NCI-H748 (cell line): ENCODE results near the gene TEPSIN.

Source experiments
- DNase-seq: peaks from one replicate; lab custom pipeline; 2025; ENCODE audit not compliant: unreplicated experiment; lab: John Stamatoyannopoulos, UW

TEPSIN gene

GRCh38 chr17:81238815-81239713 lies at the start of gene TEPSIN, which contains the start of gene NDUFAF8:
TSS of gene TEPSIN (minus strand) at chr17:81239055. CDS start at chr17:81239033, 22 bp downstream.
TSS of gene NDUFAF8 (plus strand) at chr17:81239318. CDS start at chr17:81239364, 46 bp downstream.
- DNase-seq: peak; percentile 98

- no peak for DNase-seq
Observed at GRCh38 chr17:81287741-81288430, 49.0 kb upstream of the TEPSIN start.

- no peak for DNase-seq
Observed at GRCh38 chr17:81287152-81287551, 48.3 kb upstream of the TEPSIN start.

- no peak for DNase-seq
Observed at GRCh38 chr17:81286491-81287145, 47.8 kb upstream of the TEPSIN start.

- no peak for DNase-seq
Observed at GRCh38 chr17:81285894-81286293, 47.0 kb upstream of the TEPSIN start.

GRCh38 chr17:81285179-81285878 lies 46.5 kb upstream of the TEPSIN start:
- no peak for DNase-seq

- DNase-seq: no peak
Observed at GRCh38 chr17:81282876-81283275, 44.0 kb upstream of the TEPSIN start.

GRCh38 chr17:81282141-81282540 lies 43.3 kb upstream of the TEPSIN start:
- DNase-seq: no peak

GRCh38 chr17:81280571-81280970 lies 41.7 kb upstream of the TEPSIN start:
- no peak for DNase-seq

GRCh38 chr17:81279278-81280275 lies 40.7 kb upstream of the TEPSIN start:
- no peak for DNase-seq

GRCh38 chr17:81278831-81279230 lies 40.0 kb upstream of the TEPSIN start:
- DNase-seq: no peak

GRCh38 chr17:81277946-81278693 lies 39.3 kb upstream of the TEPSIN start:
- DNase-seq: no peak

GRCh38 chr17:81277421-81277820 lies 38.6 kb upstream of the TEPSIN start:
- DNase-seq: peak; percentile 23

- DNase-seq: no peak
Observed at GRCh38 chr17:81276781-81277180, 37.9 kb upstream of the TEPSIN start.

GRCh38 chr17:81274471-81274855 lies 35.6 kb upstream of the TEPSIN start:
- DNase-seq: no peak

GRCh38 chr17:81273698-81274470 lies 35.0 kb upstream of the TEPSIN start:
- no peak for DNase-seq

- DNase-seq: no peak
Observed at GRCh38 chr17:81272616-81273015, 33.8 kb upstream of the TEPSIN start.

GRCh38 chr17:81271226-81271625 lies 32.4 kb upstream of the TEPSIN start:
- no peak for DNase-seq
